GM23338 (cell line): ENCODE results near the gene TMEM163.

Source experiments
- CREB1 ChIP-seq: fragments of 250-450 bp; sonication (Bioruptor Pico); IDR thresholded peaks from 2 replicates; pipeline ENCODE4 v1.5.0; 2020; ENCODE audit warnings: low read depth, mild to moderate bottlenecking, moderate library complexity
- CTCF ChIP-seq, 2 experiments: fragments of 200-600 bp in 1 of 2; sonication (generic) in 1 of 2; conservative IDR thresholded peaks; 2 replicates each; pipeline versions ENCODE4 v1.5.1 to v1.6.1; 2016 to 2017; ENCODE audit warnings: antibody characterized with exemption in 2 of 2, low read depth in 2 of 2, mild to moderate bottlenecking in 2 of 2, moderate library complexity in 1 of 2
- EZH2 ChIP-seq: fragments of 200-600 bp; sonication (generic); IDR thresholded peaks from one replicate; pipeline ENCODE4 v1.8.0; 2017; ENCODE audit warnings: antibody characterized with exemption, mild to moderate bottlenecking, low read depth; ENCODE audit not compliant: unreplicated experiment
- EZH2phosphoT487 ChIP-seq: fragments of 200-600 bp; sonication (generic); IDR thresholded peaks from one replicate; pipeline ENCODE4 v1.8.1; 2018; ENCODE audit warnings: antibody characterized with exemption; ENCODE audit not compliant: unreplicated experiment
- JUNB ChIP-seq: IDR thresholded peaks from one replicate; pipeline ENCODE4 v1.6.1; 2016; ENCODE audit warnings: antibody characterized with exemption; ENCODE audit not compliant: unreplicated experiment
- POLR2AphosphoS5 ChIP-seq: IDR thresholded peaks from 2 replicates; pipeline ENCODE4 v1.6.1; 2016; ENCODE audit warnings: antibody characterized with exemption, low read depth
- REST ChIP-seq: IDR thresholded peaks from one replicate; pipeline ENCODE4 v1.6.1; 2018; ENCODE audit warnings: antibody characterized with exemption; ENCODE audit not compliant: unreplicated experiment
- ZNF331 ChIP-seq: fragments of 250-450 bp; sonication (Bioruptor Pico); IDR thresholded peaks from 2 replicates; pipeline ENCODE4 v1.5.0; 2020; ENCODE audit warnings: low read depth, mild to moderate bottlenecking, moderate library complexity
- ZNF462 ChIP-seq: fragments of 250-450 bp; sonication (Bioruptor Pico); IDR thresholded peaks from 2 replicates; pipeline ENCODE4 v1.5.0; 2020; ENCODE audit warnings: mild to moderate bottlenecking, moderate library complexity

- no peak for TF ChIP-seq CTCF (conservative IDR thresholded peaks at IDR 0.05; ENCODE audit: low read depth in 2 of 2)
- TF ChIP-seq REST: no peak
- no peak for TF ChIP-seq ZNF331
- TF ChIP-seq JUNB: no peak
- TF ChIP-seq ZNF462: no peak
- TF ChIP-seq POLR2AphosphoS5: no peak
- no peak for TF ChIP-seq CREB1 (CRISPR knock-in tag)
- no peak for TF ChIP-seq EZH2
- no peak for TF ChIP-seq EZH2phosphoT487
Measured at GRCh38 chr2:134725876-134726275, 7.1 kb upstream of the TMEM163 start.
